ENCODE measurements around the gene RSBN1.
A peak's percentile ranks its signal among the peaks of the same experiment; 100 is the strongest.

The RSBN1 gene

GRCh38 chr1:113784104-113784779, 28.0 kb downstream of the RSBN1 start:
- Histone ChIP-seq H3K4me1 (ENCODE audit: control insufficient read depth, insufficient read depth, low read length) (peaks cover 2% of the 10 kb centered on the region), H3K27ac (ENCODE audit: extremely low read depth, low read depth, low read length) (no peak overlapping the region), H3K36me3 (ENCODE audit: control insufficient read depth in 2 of 2, insufficient read depth in 1 of 2, low read length in 2 of 2) (no peaks in the 10 kb centered on the region), H3K4me3 (ENCODE audit: low read depth, low read length) (no peak overlapping the region), H3K9me3 (ENCODE audit: control insufficient read depth, insufficient read depth, low read depth, low read length) (no peaks in the 10 kb centered on the region)
- POLR2A ChIA-PET = interaction anchor here (1.1 to 1.4 kb wide), 2 partner anchors 26 to 28 kb away, joined by 3 to 4 read pairs; partner anchors contain the start of gene RSBN1
- TF ChIP-seq, protein P1, sequence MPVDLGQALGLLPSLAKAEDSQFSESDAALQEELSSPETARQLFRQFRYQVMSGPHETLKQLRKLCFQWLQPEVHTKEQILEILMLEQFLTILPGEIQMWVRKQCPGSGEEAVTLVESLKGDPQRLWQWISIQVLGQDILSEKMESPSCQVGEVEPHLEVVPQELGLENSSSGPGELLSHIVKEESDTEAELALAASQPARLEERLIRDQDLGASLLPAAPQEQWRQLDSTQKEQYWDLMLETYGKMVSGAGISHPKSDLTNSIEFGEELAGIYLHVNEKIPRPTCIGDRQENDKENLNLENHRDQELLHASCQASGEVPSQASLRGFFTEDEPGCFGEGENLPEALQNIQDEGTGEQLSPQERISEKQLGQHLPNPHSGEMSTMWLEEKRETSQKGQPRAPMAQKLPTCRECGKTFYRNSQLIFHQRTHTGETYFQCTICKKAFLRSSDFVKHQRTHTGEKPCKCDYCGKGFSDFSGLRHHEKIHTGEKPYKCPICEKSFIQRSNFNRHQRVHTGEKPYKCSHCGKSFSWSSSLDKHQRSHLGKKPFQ (tag by site-specific recombination; IDR thresholded peaks at IDR 0.05) = 0 out of 2 replicates have a peak, but pooled peaks have one; percentile 12
- TF ChIP-seq, protein P2, sequence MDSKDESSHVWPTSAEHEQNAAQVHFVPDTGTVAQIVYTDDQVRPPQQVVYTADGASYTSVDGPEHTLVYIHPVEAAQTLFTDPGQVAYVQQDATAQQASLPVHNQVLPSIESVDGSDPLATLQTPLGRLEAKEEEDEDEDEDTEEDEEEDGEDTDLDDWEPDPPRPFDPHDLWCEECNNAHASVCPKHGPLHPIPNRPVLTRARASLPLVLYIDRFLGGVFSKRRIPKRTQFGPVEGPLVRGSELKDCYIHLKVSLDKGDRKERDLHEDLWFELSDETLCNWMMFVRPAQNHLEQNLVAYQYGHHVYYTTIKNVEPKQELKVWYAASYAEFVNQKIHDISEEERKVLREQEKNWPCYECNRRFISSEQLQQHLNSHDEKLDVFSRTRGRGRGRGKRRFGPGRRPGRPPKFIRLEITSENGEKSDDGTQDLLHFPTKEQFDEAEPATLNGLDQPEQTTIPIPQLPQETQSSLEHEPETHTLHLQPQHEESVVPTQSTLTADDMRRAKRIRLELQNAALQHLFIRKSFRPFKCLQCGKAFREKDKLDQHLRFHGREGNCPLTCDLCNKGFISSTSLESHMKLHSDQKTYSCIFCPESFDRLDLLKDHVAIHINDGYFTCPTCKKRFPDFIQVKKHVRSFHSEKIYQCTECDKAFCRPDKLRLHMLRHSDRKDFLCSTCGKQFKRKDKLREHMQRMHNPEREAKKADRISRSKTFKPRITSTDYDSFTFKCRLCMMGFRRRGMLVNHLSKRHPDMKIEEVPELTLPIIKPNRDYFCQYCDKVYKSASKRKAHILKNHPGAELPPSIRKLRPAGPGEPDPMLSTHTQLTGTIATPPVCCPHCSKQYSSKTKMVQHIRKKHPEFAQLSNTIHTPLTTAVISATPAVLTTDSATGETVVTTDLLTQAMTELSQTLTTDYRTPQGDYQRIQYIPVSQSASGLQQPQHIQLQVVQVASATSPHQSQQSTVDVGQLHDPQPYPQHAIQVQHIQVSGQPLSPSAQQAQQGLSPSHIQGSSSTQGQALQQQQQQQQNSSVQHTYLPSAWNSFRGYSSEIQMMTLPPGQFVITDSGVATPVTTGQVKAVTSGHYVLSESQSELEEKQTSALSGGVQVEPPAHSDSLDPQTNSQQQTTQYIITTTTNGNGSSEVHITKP (tag by site-specific recombination; IDR thresholded peaks at IDR 0.05) = peak; percentile 44
- TF ChIP-seq ZNF354C (tag by site-specific recombination; IDR thresholded peaks at IDR 0.05; ENCODE audit: borderline replicate concordance, low read depth) = no peak
- TF ChIP-seq, protein P3, sequence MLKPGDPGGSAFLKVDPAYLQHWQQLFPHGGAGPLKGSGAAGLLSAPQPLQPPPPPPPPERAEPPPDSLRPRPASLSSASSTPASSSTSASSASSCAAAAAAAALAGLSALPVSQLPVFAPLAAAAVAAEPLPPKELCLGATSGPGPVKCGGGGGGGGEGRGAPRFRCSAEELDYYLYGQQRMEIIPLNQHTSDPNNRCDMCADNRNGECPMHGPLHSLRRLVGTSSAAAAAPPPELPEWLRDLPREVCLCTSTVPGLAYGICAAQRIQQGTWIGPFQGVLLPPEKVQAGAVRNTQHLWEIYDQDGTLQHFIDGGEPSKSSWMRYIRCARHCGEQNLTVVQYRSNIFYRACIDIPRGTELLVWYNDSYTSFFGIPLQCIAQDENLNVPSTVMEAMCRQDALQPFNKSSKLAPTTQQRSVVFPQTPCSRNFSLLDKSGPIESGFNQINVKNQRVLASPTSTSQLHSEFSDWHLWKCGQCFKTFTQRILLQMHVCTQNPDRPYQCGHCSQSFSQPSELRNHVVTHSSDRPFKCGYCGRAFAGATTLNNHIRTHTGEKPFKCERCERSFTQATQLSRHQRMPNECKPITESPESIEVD (tag by site-specific recombination; IDR thresholded peaks at IDR 0.05) = 0 out of 2 replicates have a peak, but pooled peaks have one; percentile 13
- TF ChIP-seq ZEB2 (tag by site-specific recombination; IDR thresholded peaks at IDR 0.05) = no peak
- no peak; the same call in 1 of the 2 replicates for TF ChIP-seq ZBTB17 (tag by site-specific recombination; IDR thresholded peaks at IDR 0.05)
- CTCF ChIA-PET = interaction anchor here (0.6 kb wide), 2 partner anchors 218 to 307 kb away, joined by 4 to 8 read pairs; no protein-coding TSS in a partner anchor

DNA sequence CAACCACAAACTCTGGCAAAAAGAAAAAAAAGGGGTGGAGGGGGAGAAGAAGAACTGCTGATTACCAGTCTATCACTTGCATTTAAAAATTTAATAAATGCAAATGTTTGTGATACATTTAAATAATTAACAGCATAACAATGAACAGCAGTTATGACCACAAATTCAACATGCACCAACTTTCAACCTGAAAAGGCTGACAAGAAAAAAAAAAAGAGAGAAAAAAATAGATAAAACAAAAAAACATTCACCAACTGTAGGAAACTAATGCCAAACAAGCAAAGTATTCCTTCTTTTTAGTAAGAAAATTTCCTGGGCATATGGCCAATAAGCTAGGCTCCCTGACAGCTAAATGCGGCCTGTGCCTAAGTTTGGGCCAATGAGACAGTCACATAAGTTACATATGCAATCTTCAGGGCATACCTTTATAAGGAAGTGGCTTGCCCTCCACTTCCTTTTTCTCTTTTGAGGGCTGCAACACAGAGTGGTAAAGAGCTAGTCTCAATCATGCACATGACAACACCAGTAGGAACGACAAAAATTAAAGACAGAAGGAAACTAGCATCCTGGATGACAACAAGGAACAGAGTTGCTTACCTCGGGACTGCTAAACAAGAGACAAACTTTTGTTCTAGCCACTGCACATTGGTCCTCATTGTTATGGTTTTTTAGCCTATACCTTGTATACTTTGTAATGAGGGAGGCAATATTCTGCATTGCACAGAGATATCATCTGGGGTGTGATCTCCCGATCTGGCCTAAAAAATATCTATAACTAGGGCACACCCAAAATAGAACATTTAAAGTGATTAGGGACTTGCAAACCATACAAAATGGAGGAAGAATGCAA, 28.8 kb downstream of the RSBN1 start:
- POLR2A ChIA-PET = interaction anchor here (0.7 to 1.4 kb wide), 3 partner anchors 25 to 278 kb away, joined by 3 to 4 read pairs (median 3); partner anchors contain the start of gene RSBN1
- peaks cover 2% of the 10 kb centered on the region for H3K4me1 ChIP-seq (ENCODE audit: control insufficient read depth, insufficient read depth, low read length)

More for the DNA sequence above, 28.8 kb downstream of the RSBN1 start:
- H3K9me3 ChIP-seq (ENCODE audit: control insufficient read depth, insufficient read depth, low read depth, low read length) = no peaks in the 10 kb centered on the region
- H3K27ac ChIP-seq (ENCODE audit: extremely low read depth, low read depth, low read length) = no peak overlapping the region
- TF ChIP-seq ZSCAN5A (tag by site-specific recombination; IDR thresholded peaks at IDR 0.05) (no peak), ZNF292 (tag by site-specific recombination; IDR thresholded peaks at IDR 0.05; ENCODE audit: borderline replicate concordance, low read depth) (no peak), ZNF596 (tag by site-specific recombination; IDR thresholded peaks at IDR 0.05) (no peak), ZNF350 (tag by site-specific recombination; IDR thresholded peaks at IDR 0.05) (no peak)
- TF ChIP-seq, protein P4, sequence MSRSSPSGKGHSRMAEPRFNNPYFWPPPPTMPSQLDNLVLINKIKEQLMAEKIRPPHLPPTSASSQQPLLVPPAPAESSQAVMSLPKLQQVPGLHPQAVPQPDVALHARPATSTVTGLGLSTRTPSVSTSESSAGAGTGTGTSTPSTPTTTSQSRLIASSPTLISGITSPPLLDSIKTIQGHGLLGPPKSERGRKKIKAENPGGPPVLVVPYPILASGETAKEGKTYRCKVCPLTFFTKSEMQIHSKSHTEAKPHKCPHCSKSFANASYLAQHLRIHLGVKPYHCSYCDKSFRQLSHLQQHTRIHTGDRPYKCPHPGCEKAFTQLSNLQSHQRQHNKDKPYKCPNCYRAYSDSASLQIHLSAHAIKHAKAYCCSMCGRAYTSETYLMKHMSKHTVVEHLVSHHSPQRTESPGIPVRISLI (tag by site-specific recombination; IDR thresholded peaks at IDR 0.05) = peak; percentile 87
- H3K4me3 ChIP-seq (ENCODE audit: low read depth, low read length) = no peak overlapping the region
- H3K36me3 ChIP-seq (ENCODE audit: control insufficient read depth in 2 of 2, insufficient read depth in 1 of 2, low read length in 2 of 2) = no peaks in the 10 kb centered on the region
- CTCF ChIA-PET = interaction anchor here (0.6 to 0.7 kb wide), 2 partner anchors 219 to 499 kb away, joined by 4 read pairs; no protein-coding TSS in a partner anchor

Measured in HEK293 (cell line).